CD4-positive, alpha-beta T cell treated with Interleukin-6 for 4 hours (primary cell): ENCODE data around the gene NELL1.

Experiments
- DNase-seq: peaks from one replicate; pipeline ENCODE4 v3.0.0-alpha.2; 2020; ENCODE audit warnings: mixed read lengths

Gene NELL1

DNA sequence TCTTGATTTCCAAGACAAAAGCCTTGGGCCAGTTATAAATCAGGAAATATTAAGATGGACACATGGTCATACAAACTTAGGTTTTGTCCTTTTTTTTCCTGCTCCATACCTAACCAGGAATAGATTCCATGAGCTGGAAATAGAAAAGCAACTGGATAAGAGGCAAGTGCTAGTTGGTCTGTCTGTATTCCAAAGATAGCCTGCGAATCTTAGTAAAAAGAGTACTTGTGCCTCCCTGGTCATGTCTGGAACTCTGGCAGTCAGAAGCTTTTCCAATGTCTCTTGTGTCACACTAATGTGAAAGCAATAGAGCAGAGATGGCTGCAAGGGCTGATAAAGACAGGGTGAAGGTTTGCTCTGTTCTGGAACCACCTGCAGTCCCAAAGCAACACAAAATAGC lies 933.3 kb downstream of the NELL1 start:
- no peak for DNase-seq

DNA sequence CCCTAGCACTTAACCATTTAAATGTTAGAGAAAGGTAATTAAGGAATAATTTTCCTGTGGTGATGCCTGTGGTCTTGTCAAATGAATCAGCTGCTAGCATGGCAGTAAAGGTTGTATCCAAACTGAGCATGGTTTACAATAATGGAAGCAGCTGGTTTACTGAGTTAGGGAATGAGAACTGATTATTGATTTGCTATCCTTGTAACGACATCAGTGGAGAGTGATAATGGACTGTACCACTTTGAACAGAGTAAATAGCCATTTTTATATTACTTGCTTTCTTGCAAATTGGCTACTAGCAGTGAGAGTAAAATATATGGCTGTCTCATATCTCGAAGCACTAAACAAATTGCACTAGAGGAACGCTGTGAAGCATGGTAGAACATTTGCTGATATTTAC lies 934.5 kb downstream of the NELL1 start:
- no peak for DNase-seq

DNA sequence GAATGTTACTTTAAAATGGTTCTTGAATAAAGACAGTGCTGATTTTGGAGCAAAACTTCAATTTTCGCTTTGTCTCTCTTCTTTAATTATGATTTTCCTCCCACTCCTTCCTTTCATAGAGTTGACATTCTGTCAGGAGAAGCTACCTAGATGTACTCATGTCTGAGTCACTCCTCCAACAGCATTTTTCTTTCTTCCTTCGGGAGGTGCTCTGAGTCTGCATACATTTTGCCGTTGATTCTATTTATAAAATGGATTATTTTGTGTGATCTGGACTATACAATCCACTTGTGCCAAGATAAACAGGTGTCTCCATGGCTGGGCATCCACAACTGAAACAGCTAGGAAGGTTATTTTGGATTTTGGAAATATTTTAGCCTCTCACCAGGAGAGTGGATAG lies 935.2 kb downstream of the NELL1 start:
- DNase-seq: no peak

DNA sequence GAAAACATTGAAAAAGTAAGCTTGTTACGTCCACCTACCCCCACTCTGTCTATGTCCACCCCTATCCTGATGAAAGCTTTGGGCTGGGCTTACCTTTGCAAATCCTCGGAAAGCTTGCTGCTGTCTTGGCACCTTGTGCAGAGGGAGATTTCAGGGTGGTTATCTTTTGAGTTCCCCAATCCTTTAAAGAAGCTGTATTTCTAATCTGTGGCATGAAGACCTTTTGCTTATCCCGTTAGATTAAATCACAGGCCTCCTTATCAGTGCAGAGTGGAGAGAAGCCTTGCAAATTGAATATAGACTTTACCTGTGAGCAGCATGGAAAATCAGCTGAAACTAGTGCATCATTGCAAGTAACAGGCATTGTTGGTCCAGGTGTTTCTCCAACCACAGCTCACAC lies 942.9 kb downstream of the NELL1 start:
- no peak for DNase-seq

- no peak for DNase-seq
Measured at GRCh38 chr11:21614961-21615360, 945.6 kb downstream of the NELL1 start.

- no peak for DNase-seq
Measured at GRCh38 chr11:21615955-21616371, 946.6 kb downstream of the NELL1 start.

- no peak for DNase-seq
Measured at GRCh38 chr11:21622566-21622965, 953.2 kb downstream of the NELL1 start.

DNA sequence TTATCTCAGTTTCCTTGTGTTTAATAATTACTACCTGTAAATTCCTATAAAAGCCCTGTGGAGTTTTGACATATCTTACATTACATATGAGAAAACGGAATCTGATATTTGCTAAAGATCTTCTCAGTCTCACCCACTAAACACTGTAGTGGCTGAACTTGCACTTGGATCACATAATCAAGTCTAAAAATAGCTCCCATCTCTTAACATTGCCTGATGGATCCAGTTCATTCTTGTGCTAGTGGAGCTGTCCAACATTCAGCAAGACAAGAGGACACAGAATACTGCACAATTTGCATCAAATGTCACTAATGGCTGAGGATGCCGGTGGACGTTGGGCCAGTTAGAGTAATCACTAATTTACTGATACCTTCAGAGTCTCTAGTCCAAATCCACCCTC lies 953.6 kb downstream of the NELL1 start:
- no peak for DNase-seq
